Tibial nerve (tissue), 4 donors: ENCODE measurements around the gene GALM. TPM values are rescaled to one million over a fixed set of nuclear protein-coding genes. Genes with fewer than 3 reads are reported as not detected.

Experiments
- DNase-seq, 2 donors: peaks; one replicate each; pipeline ENCODE4 v3.0.0-alpha.2; 2019; ENCODE audit warnings: low spot score in 2 of 2
- H3K27ac ChIP-seq, 4 donors: fragments of 200-600 bp; sonication (generic) in 3 of 4; one replicate each; pipeline ENCODE4 v1.5.1; 2017 to 2019; ENCODE audit warnings: mild to moderate bottlenecking in 1 of 4
- H3K27me3 ChIP-seq, 2 donors: fragments of 200-600 bp; sonication (generic) in 1 of 2; one replicate each; pipeline versions ENCODE4 v1.5.1 to v1.6.0; 2017 to 2019
- H3K36me3 ChIP-seq, 3 donors: fragments of 200-600 bp; sonication (generic); one replicate each; pipeline ENCODE4 v1.5.1; 2018 to 2019
- H3K4me1 ChIP-seq, 4 donors: fragments of 200-600 bp; sonication (generic) in 3 of 4; one replicate each; pipeline ENCODE4 v1.5.1; 2017 to 2019
- H3K4me3 ChIP-seq, 4 donors: fragments of 200-600 bp; sonication (generic) in 3 of 4; one replicate each; pipeline ENCODE4 v1.5.1; 2017 to 2019; ENCODE audit warnings: mild to moderate bottlenecking in 1 of 4, moderate library complexity in 1 of 4
- H3K9me3 ChIP-seq, 4 donors: fragments of 200-600 bp; sonication (generic) in 3 of 4; one replicate each; pipeline ENCODE4 v1.5.1; 2017 to 2019
- CTCF ChIP-seq, 5 experiments: fragments of 200-600 bp in 3 of 5; fragments of 450-650 bp in 2 of 5; sonication (generic) in 3 of 5; IDR thresholded peaks; one replicate each; pipeline ENCODE4 v1.5.1; 2016 to 2019; ENCODE audit warnings: antibody characterized with exemption in 5 of 5, mild to moderate bottlenecking in 3 of 5, moderate library complexity in 2 of 5
- EP300 ChIP-seq, 2 donors: sonication (generic); formaldehyde crosslinking; IDR thresholded peaks; one replicate each; pipeline ENCODE4 v1.6.1; 2017; ENCODE audit warnings: antibody characterized with exemption in 2 of 2, mild to moderate bottlenecking in 1 of 2
- POLR2A ChIP-seq, 2 donors: fragments of 450-650 bp; IDR thresholded peaks; one replicate each; pipeline ENCODE4 v1.6.1; 2017; ENCODE audit warnings: antibody characterized with exemption in 2 of 2, mild to moderate bottlenecking in 2 of 2, moderate library complexity in 2 of 2
- WGBS, 2 donors: methylation state at CpG; one replicate each; pipeline ENCODE4 v1.1.5; 2018; 5-methylcytosine and 5-hydroxymethylcytosine counted together
- total RNA-seq, 4 donors: library from RNA; depleted of rRNA; stranded (reverse); fragments of >200 nt; gene quantifications; one replicate each; pipeline ENCODE4 v1.1.0, GENCODE V29; 2016

Gene GALM
- total RNA-seq, 4 donors from 2014 or later, result 20.7 to 57.9 (median 34.2) TPM

GRCh38 chr2:38650717-38651116 lies 15.2 kb upstream of the GALM start:
- Histone ChIP-seq H3K9me3 (no peaks in the 10 kb centered on the region), H3K4me1 (peaks cover 0 to 4% (median 0%) of the 10 kb centered on the region in 4 donors), H3K27ac (no peak overlapping the region), H3K27me3 (no peaks in the 10 kb centered on the region), H3K36me3 (no peaks in the 10 kb centered on the region), H3K4me3 (no peak overlapping the region)
- TF ChIP-seq CTCF (IDR thresholded peaks at IDR 0.05) (no peak), POLR2A (IDR thresholded peaks at IDR 0.05) (no peak), EP300 (IDR thresholded peaks at IDR 0.05) (no peak)
- whole genome bisulfite sequencing, 2 donors, result 94 to 97% methylated on average over 2 of the region's 2 CpGs
- DNase-seq, result no peak

- Histone ChIP-seq H3K4me3 (no peak overlapping the region), H3K9me3 (no peaks in the 10 kb centered on the region), H3K36me3 (no peaks in the 10 kb centered on the region), H3K27me3 (no peaks in the 10 kb centered on the region), H3K4me1 (peaks cover 0 to 4% (median 0%) of the 10 kb centered on the region in 4 donors), H3K27ac (no peak overlapping the region)
- no peak for TF ChIP-seq EP300 (IDR thresholded peaks at IDR 0.05)
- TF ChIP-seq CTCF (IDR thresholded peaks at IDR 0.05), result no peak
- TF ChIP-seq POLR2A (IDR thresholded peaks at IDR 0.05), result no peak
- WGBS, 2 donors, result 76% methylated on average over 6 of the region's 6 CpGs
- DNase-seq, result no peak
Measured at GRCh38 chr2:38652431-38653273, 13.3 kb upstream of the GALM start.

- Histone ChIP-seq H3K27ac (no peak overlapping the region), H3K9me3 (no peaks in the 10 kb centered on the region), H3K36me3 (no peaks in the 10 kb centered on the region), H3K4me3 (no peak overlapping the region), H3K27me3 (no peaks in the 10 kb centered on the region), H3K4me1 (peaks cover 0 to 4% (median 0%) of the 10 kb centered on the region in 4 donors)
- no peak for DNase-seq
- 83 to 90% methylated on average over 2 of the region's 2 CpGs for WGBS, 2 donors
- TF ChIP-seq POLR2A (IDR thresholded peaks at IDR 0.05) (no peak), CTCF (IDR thresholded peaks at IDR 0.05) (no peak), EP300 (IDR thresholded peaks at IDR 0.05) (no peak)
Measured at GRCh38 chr2:38653380-38653714, 12.6 kb upstream of the GALM start.

- 81 to 89% methylated on average over 9 to 10 of the region's 10 CpGs for WGBS, 2 donors
- no peak for DNase-seq
Measured at GRCh38 chr2:38653715-38654527, 12.0 kb upstream of the GALM start.

More at GRCh38 chr2:38653715-38654527, 12.0 kb upstream of the GALM start:
- TF ChIP-seq POLR2A (IDR thresholded peaks at IDR 0.05), result no peak
- no peak for TF ChIP-seq CTCF (IDR thresholded peaks at IDR 0.05)
- TF ChIP-seq EP300 (IDR thresholded peaks at IDR 0.05), result no peak
- H3K4me1 ChIP-seq, result peaks cover 0 to 4% (median 0%) of the 10 kb centered on the region in 4 donors
- no peaks in the 10 kb centered on the region for H3K27me3 ChIP-seq
- no peak overlapping the region for H3K27ac ChIP-seq
- no peaks in the 10 kb centered on the region for H3K9me3 ChIP-seq
- H3K36me3 ChIP-seq, result no peaks in the 10 kb centered on the region
- H3K4me3 ChIP-seq, result no peak overlapping the region
